HG02885 (cell line): ENCODE data around the gene SEZ6L.

Experiments used
- ATAC-seq: cut with Tn5 transposase; IDR thresholded peaks from one replicate; pipeline ENCODE4 v1.9.1; 2021; ENCODE audit warnings: mild to moderate bottlenecking; ENCODE audit not compliant: unreplicated experiment, poor library complexity

Gene SEZ6L

DNA sequence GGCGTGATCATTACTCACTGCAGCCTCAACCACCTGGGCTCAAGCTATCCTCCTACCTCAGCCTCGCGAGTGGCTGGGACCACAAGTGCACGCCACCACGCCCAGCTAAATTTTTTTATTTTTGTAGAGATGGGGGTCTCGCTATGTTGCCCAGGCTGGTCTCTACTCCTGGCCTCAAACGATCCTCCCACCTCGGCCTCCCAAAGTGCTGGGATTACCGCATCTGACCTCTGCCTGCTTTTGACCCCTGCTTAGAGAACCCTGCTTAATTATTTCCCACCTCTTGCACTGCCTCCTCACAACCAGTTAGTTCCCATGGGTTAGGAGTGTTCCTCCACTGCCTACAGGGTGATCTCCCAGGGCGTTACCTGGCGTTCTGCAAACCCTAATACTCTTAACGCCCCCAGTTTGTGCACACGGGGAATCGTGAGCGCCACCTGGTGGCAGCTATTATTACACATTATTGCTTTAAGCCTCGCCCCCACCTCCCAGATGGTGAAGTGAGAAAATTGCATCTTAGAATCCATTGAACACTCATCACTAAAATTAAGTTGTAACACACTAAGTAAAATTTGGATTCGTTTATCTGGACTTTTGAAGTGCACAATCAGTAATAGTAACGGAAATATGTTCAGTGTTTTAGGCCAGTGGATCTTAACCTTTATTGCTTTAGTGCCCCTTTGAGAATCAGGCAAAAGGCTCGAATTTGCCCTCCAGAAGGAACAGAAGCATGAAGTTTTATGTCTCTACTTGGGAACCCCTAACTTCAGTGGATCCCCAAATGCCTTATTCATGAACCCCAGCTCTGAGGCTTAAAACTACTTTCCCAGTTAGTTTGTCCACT, 198.4 kb downstream of the SEZ6L start:
- ATAC-seq: no peak

- no peak for ATAC-seq
Observed at GRCh38 chr22:26372890-26373289, 203.6 kb downstream of the SEZ6L start.

DNA sequence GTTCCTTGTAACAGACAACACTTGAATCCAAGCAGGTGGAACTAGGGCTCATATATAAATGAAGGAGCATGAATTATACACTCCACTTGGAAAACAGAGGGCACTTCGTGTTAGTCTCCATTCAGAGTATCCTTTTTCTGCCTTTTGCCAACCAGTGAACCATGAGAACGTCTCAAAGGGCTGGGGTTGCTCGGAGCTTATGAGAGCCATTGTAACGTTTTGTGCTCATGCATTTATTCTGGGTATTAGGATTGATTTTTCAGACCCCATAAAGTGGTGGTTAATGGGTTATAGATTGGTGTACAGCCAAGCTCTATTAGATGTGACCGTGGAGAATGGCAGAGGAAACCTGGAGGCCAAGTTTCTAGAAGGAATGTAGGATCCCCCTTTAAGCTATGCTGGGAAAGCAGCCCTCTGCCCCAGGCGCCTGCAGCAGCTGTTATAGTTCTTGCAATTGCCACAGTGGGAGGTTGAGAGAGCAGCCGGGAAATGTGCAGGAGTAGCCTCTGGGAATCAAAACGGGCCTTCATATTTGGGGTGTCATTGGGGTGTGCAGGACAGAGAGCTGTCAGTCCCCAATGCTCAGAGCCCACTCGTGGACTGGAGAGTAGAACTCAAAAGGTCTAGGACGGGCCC, 205.2 kb downstream of the SEZ6L start:
- no peak for ATAC-seq

GRCh38 chr22:26377170-26377830, 208.0 kb downstream of the SEZ6L start:
- no peak for ATAC-seq

- ATAC-seq: no peak
Observed at GRCh38 chr22:26380072-26380830, 211.0 kb downstream of the SEZ6L start.

GRCh38 chr22:26382782-26383181, 213.5 kb downstream of the SEZ6L start:
- ATAC-seq: no peak

- ATAC-seq: no peak
Observed at GRCh38 chr22:26383968-26384556, 214.8 kb downstream of the SEZ6L start.

DNA sequence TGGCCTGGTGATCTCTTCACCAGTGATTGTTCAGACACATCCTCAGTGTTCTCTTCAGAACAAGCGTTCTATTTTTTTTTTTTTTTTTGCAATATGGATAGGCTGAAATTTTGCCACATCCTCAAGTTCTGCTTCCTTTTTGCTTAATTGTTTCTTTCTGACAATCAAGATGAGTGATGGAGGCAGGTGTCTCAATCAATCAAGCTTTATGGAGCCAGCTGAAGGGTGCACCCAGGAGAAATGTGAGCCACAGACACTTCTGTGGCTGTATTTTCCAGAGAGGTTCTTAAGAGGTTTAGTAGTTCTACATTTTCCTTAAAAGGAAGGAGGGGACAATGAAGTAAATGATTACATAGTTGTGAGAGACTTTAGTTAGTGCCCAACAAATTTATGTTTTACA, 215.9 kb downstream of the SEZ6L start:
- no peak for ATAC-seq

GRCh38 chr22:26389125-26389524, 219.9 kb downstream of the SEZ6L start:
- no peak for ATAC-seq

- no peak for ATAC-seq
Observed at GRCh38 chr22:26391091-26391490, 221.8 kb downstream of the SEZ6L start.

DNA sequence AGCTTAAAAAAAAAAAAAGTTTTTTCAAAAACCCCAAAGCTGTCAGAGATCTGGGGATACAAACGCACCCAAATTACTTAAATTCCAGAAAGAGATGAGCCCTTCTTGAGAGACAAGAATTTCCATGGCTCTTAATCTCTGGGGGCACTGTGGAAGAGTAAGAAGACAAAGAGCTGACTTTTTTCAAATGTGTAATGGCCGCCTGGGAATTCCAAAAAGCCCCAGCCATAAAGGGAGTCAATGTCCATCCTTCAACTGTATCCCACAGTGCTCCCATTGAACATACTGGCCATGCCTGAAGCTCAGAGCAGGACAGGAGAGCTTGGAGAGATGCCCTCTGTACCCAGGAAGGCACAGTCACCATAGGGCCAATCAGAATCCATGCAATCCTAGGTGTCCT, 222.4 kb downstream of the SEZ6L start:
- no peak for ATAC-seq

- no peak for ATAC-seq
Observed at GRCh38 chr22:26393929-26394328, 224.7 kb downstream of the SEZ6L start.

DNA sequence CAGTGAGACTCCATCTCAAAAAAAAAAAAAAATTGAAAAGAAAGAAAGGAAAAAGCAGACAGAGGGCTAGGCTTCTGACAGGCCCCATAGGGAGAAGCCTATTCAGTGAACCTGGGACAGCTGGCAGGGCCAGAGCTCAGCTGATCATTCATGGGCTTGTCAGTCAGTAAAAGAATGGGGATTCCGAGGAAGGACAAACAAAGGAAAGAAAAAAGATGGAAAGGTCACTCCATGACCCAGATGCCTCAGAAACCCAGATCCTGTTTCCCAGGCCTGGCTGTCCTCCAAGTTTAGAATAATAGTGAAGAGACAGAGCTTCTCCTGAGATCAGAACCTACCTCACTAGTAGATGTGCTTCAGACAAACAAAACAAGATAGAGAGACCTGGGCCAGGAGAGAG, 225.5 kb downstream of the SEZ6L start:
- ATAC-seq: no peak

DNA sequence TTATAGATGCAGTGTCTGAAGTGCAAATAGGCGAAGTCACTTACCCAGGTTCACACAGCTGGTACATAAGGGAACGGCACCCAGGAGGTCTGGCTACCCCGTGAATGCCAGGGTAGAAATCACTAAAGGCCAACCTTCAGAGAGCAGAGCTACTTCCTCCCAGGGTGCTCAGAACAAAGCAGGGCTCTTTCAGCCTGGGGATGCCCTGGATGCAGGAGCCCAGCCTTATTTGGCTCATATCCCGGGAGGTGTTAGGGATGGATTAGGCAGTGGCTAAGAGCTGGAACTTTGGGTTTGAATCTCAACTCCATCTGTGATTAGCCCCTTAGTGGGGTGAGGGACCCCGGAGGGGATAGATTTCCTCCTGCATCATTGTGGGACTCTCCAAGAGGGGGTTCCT, 226.7 kb downstream of the SEZ6L start:
- no peak for ATAC-seq

GRCh38 chr22:26398741-26399153, 229.5 kb downstream of the SEZ6L start:
- ATAC-seq: no peak

DNA sequence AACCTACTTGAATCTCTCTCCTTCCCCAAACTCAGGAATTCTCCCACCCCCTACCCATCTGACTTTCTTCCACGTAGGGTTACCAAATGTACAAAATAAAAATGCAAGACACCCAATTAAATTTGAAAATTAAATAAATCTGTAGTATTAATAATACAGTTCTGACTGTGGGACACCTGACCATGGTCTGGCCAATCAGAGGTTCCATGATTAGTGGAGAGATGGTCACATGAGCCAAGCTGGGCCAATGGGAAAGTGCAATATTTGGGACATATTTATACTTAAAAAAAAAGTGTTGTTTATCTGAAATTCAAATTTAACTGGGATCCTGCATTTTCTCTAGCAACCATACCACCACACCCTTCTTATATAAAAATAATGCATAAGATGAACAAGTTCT, 230.0 kb downstream of the SEZ6L start:
- no peak for ATAC-seq

DNA sequence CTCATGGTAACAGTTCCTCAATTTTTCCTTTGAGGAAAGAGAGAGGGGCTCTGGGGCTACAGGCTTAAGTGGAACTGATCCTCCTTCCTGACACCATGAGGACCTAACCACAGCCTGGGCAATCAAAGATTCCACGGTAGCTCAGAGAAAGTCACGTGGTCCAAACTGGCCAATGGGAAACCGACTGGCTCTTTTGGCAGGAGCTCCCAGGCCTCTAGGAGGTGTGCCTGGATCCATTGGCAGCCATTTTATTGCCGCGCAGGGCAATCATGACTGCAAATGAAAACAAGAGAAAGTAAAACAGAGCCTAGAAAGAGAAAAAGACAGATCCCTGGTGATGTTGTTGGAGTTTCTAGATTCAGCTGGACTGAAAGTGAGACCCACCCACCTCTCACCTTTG, 232.5 kb downstream of the SEZ6L start:
- ATAC-seq: no peak

- no peak for ATAC-seq
Observed at GRCh38 chr22:26404851-26405421, 235.7 kb downstream of the SEZ6L start.

DNA sequence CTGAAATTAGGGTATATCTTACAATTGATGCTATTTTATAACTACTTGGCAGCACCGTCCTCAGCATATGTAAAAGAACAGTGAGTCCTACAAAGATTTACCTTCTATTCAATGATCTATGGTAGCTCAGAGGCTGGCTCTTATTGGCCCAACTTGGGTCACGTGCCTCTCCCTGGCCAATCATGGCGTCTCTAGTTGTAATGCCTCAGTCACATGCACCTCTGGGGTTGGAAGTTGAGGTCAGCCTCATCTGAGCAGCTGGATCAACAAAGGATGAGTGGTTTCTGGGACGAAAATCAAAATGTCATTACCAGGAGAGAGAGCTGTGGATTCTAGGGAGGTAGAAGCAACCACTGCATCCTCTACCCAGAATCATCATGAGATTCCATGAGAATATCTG, 236.9 kb downstream of the SEZ6L start:
- no peak for ATAC-seq
